SHP77 (cell line): ENCODE results near the gene TWIST2.

Experiments used
- DNase-seq, 2 experiments: peaks; one replicate each; lab custom pipeline; 2025; lab: John Stamatoyannopoulos, UW

Gene TWIST2

GRCh38 chr2:238847841-238848690 lies at the start of gene TWIST2:
TWIST2 (plus strand) TSS chr2:238848085; CDS start chr2:238848216, 131 bp downstream.
- no peak for DNase-seq

GRCh38 chr2:238801791-238802190 lies 46.1 kb upstream of the TWIST2 start:
- DNase-seq: no peak

- no peak for DNase-seq
These were observed 44.9 kb upstream of the TWIST2 start for GRCh38 chr2:238802957-238803356.

- no peak for DNase-seq
These were observed 43.7 kb upstream of the TWIST2 start for GRCh38 chr2:238803996-238804870.

- no peak for DNase-seq
These were observed 39.1 kb upstream of the TWIST2 start for GRCh38 chr2:238808761-238809160.

- DNase-seq: no peak
These were observed 37.6 kb upstream of the TWIST2 start for GRCh38 chr2:238810321-238810720.

GRCh38 chr2:238811293-238811692 lies 36.6 kb upstream of the TWIST2 start:
- no peak for DNase-seq

- DNase-seq: no peak
These were observed 36.1 kb upstream of the TWIST2 start for GRCh38 chr2:238811759-238812158.

GRCh38 chr2:238813109-238813508 lies 34.8 kb upstream of the TWIST2 start:
- no peak for DNase-seq

GRCh38 chr2:238814815-238815214 lies 33.1 kb upstream of the TWIST2 start:
- DNase-seq: no peak

GRCh38 chr2:238816291-238816690 lies 31.6 kb upstream of the TWIST2 start:
- DNase-seq: no peak

GRCh38 chr2:238817382-238817781 lies 30.5 kb upstream of the TWIST2 start:
- DNase-seq: no peak

- no peak for DNase-seq
These were observed 30.0 kb upstream of the TWIST2 start for GRCh38 chr2:238817891-238818290.

- DNase-seq: no peak
These were observed 29.3 kb upstream of the TWIST2 start for GRCh38 chr2:238818561-238818960.

- DNase-seq: no peak
These were observed 27.7 kb upstream of the TWIST2 start for GRCh38 chr2:238820197-238820596.

GRCh38 chr2:238820916-238821315 lies 27.0 kb upstream of the TWIST2 start:
- DNase-seq: no peak

- no peak for DNase-seq
These were observed 26.5 kb upstream of the TWIST2 start for GRCh38 chr2:238821391-238821790.

- no peak for DNase-seq
These were observed 25.8 kb upstream of the TWIST2 start for GRCh38 chr2:238821944-238822670.

GRCh38 chr2:238822955-238823354 lies 24.9 kb upstream of the TWIST2 start:
- no peak for DNase-seq

GRCh38 chr2:238831177-238831576 lies 16.7 kb upstream of the TWIST2 start:
- no peak for DNase-seq

GRCh38 chr2:238834982-238835381 lies 12.9 kb upstream of the TWIST2 start:
- DNase-seq: no peak

- DNase-seq: no peak
These were observed 12.1 kb upstream of the TWIST2 start for GRCh38 chr2:238835726-238836301.
